AG04450 (cell line): ENCODE data around the gene TNFRSF4. TPM values are rescaled to one million over a fixed set of nuclear protein-coding genes. Genes with fewer than 3 reads are reported as not detected.

Experiments used
- CTCF ChIA-PET: fragments of 300-600, 350-600 bp; formaldehyde crosslinking; extraction: SDS; loops from one replicate; lab custom pipeline; 2022; ENCODE audit warnings: antibody characterized with exemption, inconsistent platforms; lab: Charles Lee
- POLR2A ChIA-PET: fragments of 350-600 bp; formaldehyde crosslinking; extraction: SDS; loops from one replicate; lab custom pipeline; 2021; ENCODE audit warnings: antibody characterized with exemption, inconsistent platforms; lab: Yijun Ruan, JAX
- DNase-seq: peaks from one replicate; pipeline ENCODE4 v3.0.0-alpha.2; 2011; ENCODE audit warnings: low read depth, low spot score
- H3K27ac ChIP-seq: one replicate; pipeline ENCODE4 v1.5.1; 2012; ENCODE audit warnings: low read depth, low read length, control low read depth
- H3K27me3 ChIP-seq: one replicate; pipeline ENCODE4 v1.6.0; 2012; ENCODE audit warnings: low read length; ENCODE audit not compliant: control insufficient read depth, insufficient read depth
- H3K4me3 ChIP-seq: 2 replicates; pipeline ENCODE4 v1.5.1; 2011; ENCODE audit warnings: mild to moderate bottlenecking, low read depth, low read length, control low read depth
- H3K9me3 ChIP-seq: 2 replicates; pipeline ENCODE4 v1.5.1; 2012; ENCODE audit warnings: low read length; ENCODE audit not compliant: control insufficient read depth, insufficient read depth
- polyA plus RNA-seq: library from polyadenylated mRNA; depleted of rRNA; stranded (reverse); fragments of >200 nt; gene quantifications from 2 replicates; pipeline ENCODE4 v1.2.3, GENCODE V29; 2011
- TF ChIP-seq, protein P1 (sequence below): IDR thresholded peaks from 2 replicates; pipeline ENCODE4 v1.5.1; 2011; ENCODE audit warnings: low read depth, low read length, control low read depth, inconsistent platforms

The TNFRSF4 gene
- polyA plus RNA-seq, 1 experiment = 0.07 TPM

DNA sequence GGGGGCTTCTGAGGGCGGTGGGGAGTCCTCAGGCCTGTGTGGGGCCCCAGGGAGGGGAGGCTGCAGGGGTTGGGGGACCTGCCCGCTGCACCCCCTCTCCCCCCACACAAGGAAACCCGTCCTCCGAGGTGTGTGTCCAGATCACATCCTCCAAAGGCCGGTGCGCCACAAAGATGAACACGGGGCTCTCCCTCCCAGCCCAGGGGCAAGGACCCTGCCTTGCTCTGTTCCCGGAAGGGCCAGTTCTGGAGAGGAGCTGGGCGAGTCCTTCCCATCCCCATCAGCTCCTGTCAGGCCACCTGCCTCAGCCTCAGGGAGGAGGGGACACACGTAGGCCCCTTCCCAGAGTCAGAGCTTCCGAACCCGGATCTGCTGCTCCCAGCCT is 42.8 kb downstream of the TNFRSF4 start:
- Histone ChIP-seq H3K4me3 (no peak overlapping the region), H3K27me3 (peaks cover 64% of the 10 kb centered on the region), H3K9me3 (peaks cover 12% of the 10 kb centered on the region), H3K27ac (no peak overlapping the region)
- POLR2A ChIA-PET = no interaction called here
- TF ChIP-seq, protein P1, sequence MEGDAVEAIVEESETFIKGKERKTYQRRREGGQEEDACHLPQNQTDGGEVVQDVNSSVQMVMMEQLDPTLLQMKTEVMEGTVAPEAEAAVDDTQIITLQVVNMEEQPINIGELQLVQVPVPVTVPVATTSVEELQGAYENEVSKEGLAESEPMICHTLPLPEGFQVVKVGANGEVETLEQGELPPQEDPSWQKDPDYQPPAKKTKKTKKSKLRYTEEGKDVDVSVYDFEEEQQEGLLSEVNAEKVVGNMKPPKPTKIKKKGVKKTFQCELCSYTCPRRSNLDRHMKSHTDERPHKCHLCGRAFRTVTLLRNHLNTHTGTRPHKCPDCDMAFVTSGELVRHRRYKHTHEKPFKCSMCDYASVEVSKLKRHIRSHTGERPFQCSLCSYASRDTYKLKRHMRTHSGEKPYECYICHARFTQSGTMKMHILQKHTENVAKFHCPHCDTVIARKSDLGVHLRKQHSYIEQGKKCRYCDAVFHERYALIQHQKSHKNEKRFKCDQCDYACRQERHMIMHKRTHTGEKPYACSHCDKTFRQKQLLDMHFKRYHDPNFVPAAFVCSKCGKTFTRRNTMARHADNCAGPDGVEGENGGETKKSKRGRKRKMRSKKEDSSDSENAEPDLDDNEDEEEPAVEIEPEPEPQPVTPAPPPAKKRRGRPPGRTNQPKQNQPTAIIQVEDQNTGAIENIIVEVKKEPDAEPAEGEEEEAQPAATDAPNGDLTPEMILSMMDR = no peak
- DNase-seq = no peak
- CTCF ChIA-PET = no interaction called here

DNA sequence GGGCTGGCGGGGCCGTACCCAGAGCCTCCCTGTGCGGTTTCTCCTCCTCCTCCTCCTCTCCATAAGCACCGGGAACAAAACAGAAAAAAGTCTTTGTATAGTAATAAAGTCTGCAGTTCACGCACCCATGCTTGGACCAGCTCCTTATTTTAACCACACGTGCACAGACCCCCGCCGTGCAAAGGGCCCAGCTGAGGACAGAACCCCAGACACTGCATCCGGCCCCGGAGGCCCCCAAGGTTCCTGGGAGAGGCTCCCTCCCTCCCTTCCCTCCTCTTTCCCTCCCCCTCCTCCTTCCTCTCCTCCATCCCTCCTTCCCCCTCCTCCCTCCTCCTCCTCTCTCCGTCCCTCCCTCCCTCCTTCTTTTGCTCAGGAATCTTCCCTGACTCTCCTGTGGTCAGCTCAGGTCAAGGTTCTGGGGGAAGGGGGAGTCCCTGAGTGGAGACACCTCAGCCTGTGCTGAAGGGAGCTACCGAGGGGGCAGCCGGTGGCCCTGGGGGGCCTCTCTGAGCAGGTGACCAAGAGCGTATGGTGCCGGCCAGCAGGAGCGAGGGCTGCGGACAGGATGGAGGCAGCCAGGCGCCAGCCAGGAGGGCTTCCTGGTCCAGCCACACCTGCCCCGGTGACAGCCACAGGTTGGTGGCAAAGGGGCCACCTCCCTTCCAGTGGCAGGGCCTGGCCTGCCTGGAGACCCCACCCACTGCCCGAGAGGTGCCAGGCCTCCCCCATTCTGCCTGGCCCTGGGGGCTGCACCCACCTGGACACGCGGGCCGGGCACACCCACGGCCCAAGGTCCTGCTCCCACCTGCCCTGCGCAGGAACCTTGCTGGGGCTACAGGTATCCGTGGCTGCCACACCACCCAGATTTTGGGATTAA is 43.5 kb downstream of the TNFRSF4 start:
- Histone ChIP-seq H3K27me3 (peaks cover 62% of the 10 kb centered on the region), H3K27ac (no peak overlapping the region), H3K9me3 (peaks cover 6% of the 10 kb centered on the region), H3K4me3 (no peak overlapping the region)
- DNase-seq = no peak
- ChIA-PET CTCF (interaction anchor here (1.3 kb wide), 1 partner anchor 60 kb away, joined by 5 read pairs; no protein-coding TSS in a partner anchor), POLR2A (no interaction called here)
- TF ChIP-seq, protein P1 = no peak

DNA sequence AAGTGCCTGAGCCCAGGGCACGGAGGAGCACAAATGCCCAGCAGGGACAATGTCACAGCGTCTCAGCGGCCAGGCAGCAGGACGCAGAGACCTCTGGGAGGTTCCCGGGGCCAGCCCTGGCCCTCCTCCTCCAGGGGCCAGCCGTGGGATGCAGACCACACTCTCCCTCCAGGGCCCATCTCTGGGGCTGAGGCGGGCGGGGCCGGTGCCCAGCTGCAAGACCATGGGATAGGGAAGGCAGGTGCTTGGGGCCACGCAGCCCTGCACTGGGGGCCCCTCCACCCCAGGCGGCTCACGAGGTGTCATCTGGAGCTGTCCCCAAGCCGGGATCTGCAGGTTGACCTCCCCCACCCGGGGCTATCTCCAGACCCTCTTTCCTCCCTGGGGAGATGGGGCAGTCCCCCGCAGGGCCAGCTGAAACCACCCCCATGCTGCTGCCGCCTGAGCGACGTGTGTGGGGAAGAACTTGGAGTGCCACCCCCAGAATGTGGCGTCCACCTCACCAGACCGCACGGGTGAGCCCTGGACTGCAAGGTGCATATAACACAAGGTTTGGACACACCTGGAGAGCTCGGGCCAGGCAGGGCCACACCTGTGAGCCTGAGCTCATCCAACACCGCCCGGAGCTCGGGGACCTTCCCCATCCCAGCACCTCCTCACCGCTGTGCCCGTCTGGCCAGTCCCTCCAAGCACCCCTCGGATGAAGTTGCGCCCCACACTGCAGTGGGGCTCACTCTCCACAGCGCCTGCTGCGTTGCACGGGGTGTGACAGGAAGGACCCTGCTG is 44.3 kb downstream of the TNFRSF4 start:
- peaks cover 5% of the 10 kb centered on the region; the same call in 1 of the 2 replicates for H3K9me3 ChIP-seq
- H3K27ac ChIP-seq = no peak overlapping the region
- DNase-seq = no peak
- ChIA-PET CTCF (interaction anchor here (1.3 kb wide), 1 partner anchor 61 kb away, joined by 5 read pairs; no protein-coding TSS in a partner anchor), POLR2A (no interaction called here)
- peaks cover 56% of the 10 kb centered on the region for H3K27me3 ChIP-seq
- TF ChIP-seq, protein P1 = no peak
- H3K4me3 ChIP-seq = no peak overlapping the region

DNA sequence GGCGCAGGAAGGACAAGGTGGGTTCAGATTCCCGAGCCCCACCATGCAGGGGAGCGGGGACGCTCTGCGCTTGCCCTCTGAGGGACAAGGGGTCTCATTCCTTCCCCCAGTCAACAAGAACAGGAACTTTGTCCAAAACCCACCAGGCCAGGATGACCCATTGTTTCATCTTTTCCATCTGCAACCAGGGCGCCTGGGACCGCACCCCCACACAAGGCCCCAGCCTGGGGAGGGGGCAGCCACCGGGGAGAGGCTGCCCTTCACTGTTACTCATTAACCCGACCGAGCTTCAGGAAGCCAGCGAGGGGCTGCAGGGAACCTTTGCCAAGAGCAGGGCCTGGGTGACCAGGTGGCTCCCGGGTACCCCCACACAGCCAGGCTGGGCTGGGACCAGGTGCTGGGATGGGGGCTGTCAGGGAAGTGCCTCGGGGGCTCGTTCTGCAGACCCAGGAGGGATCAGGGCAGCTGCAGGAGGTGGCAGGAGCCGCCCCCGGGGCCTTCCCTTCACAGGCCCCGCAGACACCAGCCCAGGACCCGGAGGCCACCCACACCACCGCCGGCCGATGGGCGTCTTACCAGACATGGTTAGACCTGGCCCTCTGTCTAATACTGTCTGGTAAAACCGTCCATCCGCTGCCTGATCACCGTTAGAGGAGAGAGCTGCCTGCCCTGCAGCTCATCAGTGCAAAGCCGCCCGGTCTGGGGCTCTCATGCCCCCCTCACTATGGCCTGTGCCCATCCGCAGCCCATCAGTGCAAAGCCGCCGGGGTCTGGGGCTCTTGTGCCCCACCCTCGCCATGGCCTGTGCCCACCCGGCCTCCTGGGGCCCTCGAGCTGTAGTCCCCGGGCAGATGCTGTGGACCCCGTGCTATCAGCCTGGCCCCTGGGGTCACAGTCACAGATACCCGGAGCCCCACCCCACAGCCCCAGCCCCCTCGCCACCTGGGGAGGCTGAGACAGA is 45.2 kb downstream of the TNFRSF4 start:
- POLR2A ChIA-PET = no interaction called here

More for the DNA sequence above, 45.2 kb downstream of the TNFRSF4 start:
- H3K27ac ChIP-seq = no peak overlapping the region
- H3K27me3 ChIP-seq = peaks cover 56% of the 10 kb centered on the region
- CTCF ChIA-PET = interaction anchor here (1.3 kb wide), 1 partner anchor 62 kb away, joined by 5 read pairs; no protein-coding TSS in a partner anchor
- DNase-seq = no peak
- TF ChIP-seq, protein P1 = no peak
- no peak overlapping the region for H3K4me3 ChIP-seq
- peaks cover 8% of the 10 kb centered on the region; the same call in 1 of the 2 replicates for H3K9me3 ChIP-seq
